Tibial artery (tissue), 4 donors: ENCODE data around the gene TNP1.

Experiments
- DNase-seq, 2 donors: peaks; one replicate each; pipeline ENCODE4 v3.0.0-alpha.2; 2019
- H3K27ac ChIP-seq, 2 donors: fragments of 200-600 bp; sonication (generic) in 1 of 2; 1 replicate in 1 of 2; 2 replicates in 1 of 2; pipeline ENCODE4 v1.5.1; 2018 to 2019; ENCODE audit warnings: mild to moderate bottlenecking in 1 of 2
- H3K27me3 ChIP-seq, 2 donors: fragments of 200-600 bp; sonication (generic) in 1 of 2; one replicate each; pipeline versions ENCODE4 v1.5.1 to v1.6.0; 2016 to 2019
- H3K36me3 ChIP-seq, 3 donors: fragments of 200-600 bp; sonication (generic) in 2 of 3; one replicate each; pipeline ENCODE4 v1.5.1; 2016 to 2019; ENCODE audit warnings: mild to moderate bottlenecking in 2 of 3
- H3K4me1 ChIP-seq, 4 donors: fragments of 200-600 bp; sonication (generic) in 2 of 4; 1 replicate in 3 of 4; 2 replicates in 1 of 4; pipeline ENCODE4 v1.5.1; 2016 to 2019
- H3K4me3 ChIP-seq, 2 donors: fragments of 200-600 bp; sonication (generic) in 1 of 2; 1 replicate in 1 of 2; 2 replicates in 1 of 2; pipeline ENCODE4 v1.5.1; 2018 to 2019; ENCODE audit warnings: mild to moderate bottlenecking in 2 of 2
- H3K9me3 ChIP-seq, 3 donors: fragments of 200-600 bp; sonication (generic) in 1 of 3; one replicate each; pipeline ENCODE4 v1.5.1; 2016 to 2019
- CTCF ChIP-seq, 2 experiments: fragments of 200-600 bp in 1 of 2; fragments of 450-650 bp in 1 of 2; IDR thresholded peaks; one replicate each; pipeline ENCODE4 v1.5.1; 2017 to 2019; ENCODE audit warnings: antibody characterized with exemption in 2 of 2, mild to moderate bottlenecking in 1 of 2, moderate library complexity in 1 of 2
- intact Hi-C: fragments of 100-400 bp; cut with DNase I; formaldehyde crosslinking; loops from one replicate; pipeline ENCODE4 v1.15.0; 2023; ENCODE audit warnings: low total_unique reads

The TNP1 gene

GRCh38 chr2:216819055-216819454 is 40.8 kb downstream of the TNP1 start:
- no peak for TF ChIP-seq CTCF (IDR thresholded peaks at IDR 0.05)
- H3K4me3 ChIP-seq: no peak overlapping the region
- H3K27me3 ChIP-seq: no peaks in the 10 kb centered on the region
- intact Hi-C loops: no loop called here
- DNase-seq: no peak
- H3K36me3 ChIP-seq: no peaks in the 10 kb centered on the region
- no peaks in the 10 kb centered on the region for H3K9me3 ChIP-seq
- H3K27ac ChIP-seq: no peak overlapping the region
- no peaks in the 10 kb centered on the region for H3K4me1 ChIP-seq

GRCh38 chr2:216810399-216811160 is 49.3 kb downstream of the TNP1 start:
- Histone ChIP-seq H3K9me3 (no peaks in the 10 kb centered on the region), H3K27ac (peak overlapping the region in 1 of 2 donors; percentile 32), H3K27me3 (no peaks in the 10 kb centered on the region), H3K36me3 (no peaks in the 10 kb centered on the region), H3K4me1 (peaks cover 0 to 17% (median 0%) of the 10 kb centered on the region in 4 donors), H3K4me3 (no peak overlapping the region)
- peak in 1 of 2 experiments; percentile 5 for TF ChIP-seq CTCF (IDR thresholded peaks at IDR 0.05)
- intact Hi-C loops: no loop called here
- peak in 1 of 2 donors; percentile 66 for DNase-seq
